ENCODE measurements around the gene TMEM135.

GRCh38 chr11:87076874-87077429, 39.2 kb downstream of the TMEM135 start:
- TF ChIP-seq USF2 (IDR thresholded peaks at IDR 0.05; ENCODE audit: borderline replicate concordance, low read depth, low read length) (no peak), REST (IDR thresholded peaks at IDR 0.05; ENCODE audit: low read depth, low read length) (no peak), TAF1 (IDR thresholded peaks at IDR 0.05; ENCODE audit: borderline replicate concordance, low read depth, low read length) (no peak), EP300 (IDR thresholded peaks at IDR 0.05; ENCODE audit: borderline replicate concordance in 1 of 2, low read depth in 1 of 2, low read length in 1 of 2) (no peak), CTCF (IDR thresholded peaks at IDR 0.05) (no peak), JUND (IDR thresholded peaks at IDR 0.05) (no peak), IRF3 (IDR thresholded peaks at IDR 0.05; ENCODE audit: low read depth, low read length) (no peak), POLR2AphosphoS5 (IDR thresholded peaks at IDR 0.05; ENCODE audit: low read depth, low read length) (no peak), NFIC (IDR thresholded peaks at IDR 0.05; ENCODE audit: borderline replicate concordance) (no peak), USF1 (IDR thresholded peaks at IDR 0.05; ENCODE audit: borderline replicate concordance, low read depth) (no peak), RXRA (IDR thresholded peaks at IDR 0.05; ENCODE audit: borderline replicate concordance, low read depth) (no peak), GABPA (IDR thresholded peaks at IDR 0.05; ENCODE audit: low read depth) (no peak)

All from SK-N-SH (cell line).